Measurements from ENCODE around the gene ADAMTS2. TPM values are rescaled to one million over a fixed set of nuclear protein-coding genes. Genes with fewer than 3 reads are reported as not detected.
"Not testable (repeated sequence)": the region's sequence is repeated elsewhere in the genome, so short reads cannot be mapped to it uniquely, and the experiment has no call there.

ADAMTS2 gene
- total and polyA plus RNA-seq, 2 donors, result 22.8 to 80.9 TPM

- 92% methylated on average over 9 of the region's 9 CpGs for WGBS
- H3K36me3 ChIP-seq (ENCODE audit: insufficient read depth), result no peaks in the 10 kb centered on the region
- H3K4me1 ChIP-seq (ENCODE audit: insufficient read depth), result no peaks in the 10 kb centered on the region
- no peak overlapping the region for H3K27ac ChIP-seq (ENCODE audit: low read depth)
- no peak for DNase-seq (ENCODE audit: extremely low spot score)
- no peak overlapping the region for H3K4me3 ChIP-seq (ENCODE audit: low read depth, low read length)
Observed at GRCh38 chr5:179110528-179110927, 234.7 kb downstream of the ADAMTS2 start.

GRCh38 chr5:179101282-179101681 is 244.0 kb downstream of the ADAMTS2 start:
- not testable (repeated sequence) for DNase-seq (ENCODE audit: extremely low spot score); H3K4me1 ChIP-seq (ENCODE audit: insufficient read depth); H3K4me3 ChIP-seq (ENCODE audit: low read depth, low read length); H3K36me3 ChIP-seq (ENCODE audit: insufficient read depth); H3K27ac ChIP-seq (ENCODE audit: low read depth)
- WGBS, result 90% methylated on average over 17 of the region's 17 CpGs

GRCh38 chr5:179089502-179089901 is 255.8 kb downstream of the ADAMTS2 start:
- Histone ChIP-seq H3K27ac (ENCODE audit: low read depth) (no peak overlapping the region), H3K4me1 (ENCODE audit: insufficient read depth) (no peaks in the 10 kb centered on the region), H3K36me3 (ENCODE audit: insufficient read depth) (no peaks in the 10 kb centered on the region), H3K4me3 (ENCODE audit: low read depth, low read length) (no peak overlapping the region)
- 86% methylated on average over 2 of the region's 2 CpGs for WGBS
- DNase-seq (ENCODE audit: extremely low spot score), result no peak

GRCh38 chr5:179080724-179081123 is 264.5 kb downstream of the ADAMTS2 start:
- WGBS, result 96% methylated on average over 4 of the region's 4 CpGs
- Histone ChIP-seq H3K4me1 (ENCODE audit: insufficient read depth) (no peaks in the 10 kb centered on the region), H3K36me3 (ENCODE audit: insufficient read depth) (peaks cover 22% of the 10 kb centered on the region), H3K27ac (ENCODE audit: low read depth) (no peak overlapping the region), H3K4me3 (ENCODE audit: low read depth, low read length) (no peak overlapping the region)
- DNase-seq (ENCODE audit: extremely low spot score), result no peak

GRCh38 chr5:179079165-179079987 is 265.9 kb downstream of the ADAMTS2 start:
- 98% methylated on average over 11 of the region's 11 CpGs for WGBS
- H3K36me3 ChIP-seq (ENCODE audit: insufficient read depth), result peaks cover 22% of the 10 kb centered on the region
- no peak overlapping the region for H3K4me3 ChIP-seq (ENCODE audit: low read depth, low read length)
- H3K27ac ChIP-seq (ENCODE audit: low read depth), result no peak overlapping the region
- DNase-seq (ENCODE audit: extremely low spot score), result no peak
- no peaks in the 10 kb centered on the region for H3K4me1 ChIP-seq (ENCODE audit: insufficient read depth)

- no peak for DNase-seq (ENCODE audit: extremely low spot score)
- WGBS, result 97% methylated on average over 6 of the region's 6 CpGs
- Histone ChIP-seq H3K36me3 (ENCODE audit: insufficient read depth) (peaks cover 5% of the 10 kb centered on the region), H3K27ac (ENCODE audit: low read depth) (no peak overlapping the region), H3K4me3 (ENCODE audit: low read depth, low read length) (no peak overlapping the region), H3K4me1 (ENCODE audit: insufficient read depth) (no peaks in the 10 kb centered on the region)
Observed at GRCh38 chr5:179065703-179066102, 279.6 kb downstream of the ADAMTS2 start.

- WGBS, result 76% methylated on average over 19 of the region's 19 CpGs
- Histone ChIP-seq H3K36me3 (ENCODE audit: insufficient read depth) (peaks cover 3% of the 10 kb centered on the region), H3K27ac (ENCODE audit: low read depth) (no peak overlapping the region), H3K4me3 (ENCODE audit: low read depth, low read length) (peak overlapping the region; percentile 84), H3K4me1 (ENCODE audit: insufficient read depth) (no peaks in the 10 kb centered on the region)
- no peak for DNase-seq (ENCODE audit: extremely low spot score)
Observed at GRCh38 chr5:179061025-179061424, 284.2 kb downstream of the ADAMTS2 start.

Small RNA genes lying within 50 kb of the gene (small RNA-seq; reads per million reads assigned to genes)
- not detected for gene AC109479.2

Other genes starting within 250 kb of the ADAMTS2 start
- 38.0 TPM for gene RUFY1, start 205.1 kb upstream of the ADAMTS2 start, total RNA-seq
- 39.7 TPM for gene RUFY1, start 205.1 kb upstream of the ADAMTS2 start, polyA plus RNA-seq